Nephron progenitor cell (in vitro differentiated cells): ENCODE measurements around the gene CDH6.

Experiments used
- DNase-seq: peaks from one replicate; pipeline ENCODE4 v3.0.0; 2021
- H3K27ac Mint-ChIP-seq: 2 replicates; pipeline ENCODE4 v1.8.0; 2021; ENCODE audit warnings: mild to moderate bottlenecking, moderate library complexity, mixed read lengths
- H3K27me3 Mint-ChIP-seq: 2 replicates; pipeline ENCODE4 v1.8.0; 2021; ENCODE audit warnings: mild to moderate bottlenecking, low read depth, mixed read lengths; ENCODE audit not compliant: poor library complexity
- H3K36me3 Mint-ChIP-seq: 2 replicates; pipeline ENCODE4 v1.8.0; 2021; ENCODE audit warnings: low read depth, mixed read lengths
- H3K4me1 Mint-ChIP-seq: 2 replicates; pipeline ENCODE4 v1.8.0; 2021; ENCODE audit warnings: mixed read lengths
- H3K4me3 Mint-ChIP-seq: 2 replicates; pipeline ENCODE4 v1.8.0; 2021; ENCODE audit warnings: mild to moderate bottlenecking, moderate library complexity, mixed read lengths
- H3K9me3 Mint-ChIP-seq: 2 replicates; pipeline ENCODE4 v1.8.0; 2021; ENCODE audit warnings: mild to moderate bottlenecking, moderate library complexity, mixed read lengths
- CTCF ChIP-seq: fragments of 200-600 bp; sonication (generic); IDR thresholded peaks from 2 replicates; pipeline ENCODE4 v1.5.0; 2021; ENCODE audit warnings: antibody characterized with exemption

The CDH6 gene

GRCh38 chr5:31214229-31214628 lies 20.7 kb downstream of the CDH6 start:
- no peak overlapping the region for H3K27ac Mint-ChIP-seq

GRCh38 chr5:31215236-31215635 lies 21.8 kb downstream of the CDH6 start:
- no peak for TF ChIP-seq CTCF
- no peak for DNase-seq
- Mint-ChIP-seq H3K9me3 (no peaks in the 10 kb centered on the region), H3K4me1 (peaks cover 28% of the 10 kb centered on the region), H3K4me3 (no peak overlapping the region), H3K27me3 (no peaks in the 10 kb centered on the region), H3K27ac (no peak overlapping the region), H3K36me3 (peaks cover 15% of the 10 kb centered on the region)

More at GRCh38 chr5:31214229-31214628, 20.7 kb downstream of the CDH6 start:
- peaks cover 11% of the 10 kb centered on the region for H3K36me3 Mint-ChIP-seq
- peaks cover 28% of the 10 kb centered on the region for H3K4me1 Mint-ChIP-seq
- H3K9me3 Mint-ChIP-seq, result no peaks in the 10 kb centered on the region
- no peaks in the 10 kb centered on the region for H3K27me3 Mint-ChIP-seq
- no peak for DNase-seq
- no peak for TF ChIP-seq CTCF
- no peak overlapping the region for H3K4me3 Mint-ChIP-seq

- Mint-ChIP-seq H3K4me3 (no peak overlapping the region), H3K9me3 (no peaks in the 10 kb centered on the region), H3K4me1 (peaks cover 24% of the 10 kb centered on the region), H3K27ac (no peak overlapping the region), H3K27me3 (no peaks in the 10 kb centered on the region), H3K36me3 (peaks cover 15% of the 10 kb centered on the region)
- no peak for TF ChIP-seq CTCF
- DNase-seq, result no peak
These were observed 24.0 kb downstream of the CDH6 start for GRCh38 chr5:31217446-31217845.

GRCh38 chr5:31218978-31219377 lies 25.5 kb downstream of the CDH6 start:
- H3K27me3 Mint-ChIP-seq, result no peaks in the 10 kb centered on the region
- H3K9me3 Mint-ChIP-seq, result no peaks in the 10 kb centered on the region
- H3K36me3 Mint-ChIP-seq, result peaks cover 24% of the 10 kb centered on the region
- no peak overlapping the region for H3K4me3 Mint-ChIP-seq
- no peak for TF ChIP-seq CTCF
- peak overlapping the region; percentile 33 for H3K27ac Mint-ChIP-seq
- DNase-seq, result no peak
- peaks cover 9% of the 10 kb centered on the region for H3K4me1 Mint-ChIP-seq

- Mint-ChIP-seq H3K4me3 (no peak overlapping the region), H3K36me3 (peaks cover 39% of the 10 kb centered on the region), H3K27ac (no peak overlapping the region), H3K4me1 (peaks cover 5% of the 10 kb centered on the region), H3K27me3 (no peaks in the 10 kb centered on the region), H3K9me3 (no peaks in the 10 kb centered on the region)
- no peak for TF ChIP-seq CTCF
- DNase-seq, result no peak
These were observed 27.5 kb downstream of the CDH6 start for GRCh38 chr5:31221001-31221400.

GRCh38 chr5:31225118-31225517 lies 31.6 kb downstream of the CDH6 start:
- H3K4me1 Mint-ChIP-seq, result peaks cover 4% of the 10 kb centered on the region
- DNase-seq, result no peak
- peaks cover 47% of the 10 kb centered on the region for H3K36me3 Mint-ChIP-seq
- H3K9me3 Mint-ChIP-seq, result no peaks in the 10 kb centered on the region
- no peak for TF ChIP-seq CTCF
- H3K27ac Mint-ChIP-seq, result no peak overlapping the region
- H3K27me3 Mint-ChIP-seq, result peaks cover 4% of the 10 kb centered on the region
- H3K4me3 Mint-ChIP-seq, result no peak overlapping the region
